HFF-Myc (cell line): ENCODE measurements around the gene TRIO.

Source experiments
- DNase-seq: peaks from one replicate; pipeline ENCODE4 v3.0.0-alpha.2; 2011; ENCODE audit warnings: low read depth; ENCODE audit errors: extremely low read depth
- H3K4me3 ChIP-seq: replicated peaks from 2 replicates; pipeline ENCODE4 v1.5.1; 2011; ENCODE audit warnings: low read depth, mild to moderate bottlenecking, control low read depth, low read length
- CTCF ChIP-seq: IDR thresholded peaks from 2 replicates; pipeline ENCODE4 v1.5.1; 2012; ENCODE audit warnings: mild to moderate bottlenecking, low read depth, low read length, control low read depth; ENCODE audit errors: missing control alignments

The TRIO gene

GRCh38 chr5:14264605-14265316, 121.6 kb downstream of the TRIO start:
- peak; percentile 88 for DNase-seq
- no peak for TF ChIP-seq CTCF
- H3K4me3 ChIP-seq, result peak overlapping the region; percentile 16

GRCh38 chr5:14265570-14265969, 122.4 kb downstream of the TRIO start:
- H3K4me3 ChIP-seq, result no peak overlapping the region; the same call in 1 of the 2 replicates
- DNase-seq, result peak; percentile 67
- no peak for TF ChIP-seq CTCF

- no peak overlapping the region for H3K4me3 ChIP-seq
- DNase-seq, result no peak
- TF ChIP-seq CTCF, result no peak
Measured at GRCh38 chr5:14266171-14266570, 123.0 kb downstream of the TRIO start.

GRCh38 chr5:14266686-14267085, 123.5 kb downstream of the TRIO start:
- no peak for TF ChIP-seq CTCF
- no peak for DNase-seq
- H3K4me3 ChIP-seq, result no peak overlapping the region

- DNase-seq, result no peak
- peak; percentile 2 for TF ChIP-seq CTCF
Measured at GRCh38 chr5:14267166-14267838, 124.2 kb downstream of the TRIO start.

GRCh38 chr5:14267991-14268708, 125.0 kb downstream of the TRIO start:
- no peak overlapping the region for H3K4me3 ChIP-seq
- no peak for TF ChIP-seq CTCF
- DNase-seq, result no peak

More at GRCh38 chr5:14267166-14267838, 124.2 kb downstream of the TRIO start:
- no peak overlapping the region for H3K4me3 ChIP-seq
